GM10847 (cell line): ENCODE measurements around the gene NUDT13.

Experiments used
- POLR2A ChIP-seq: IDR thresholded peaks from 2 replicates; pipeline ENCODE4 v1.6.1; 2011; ENCODE audit not compliant: insufficient read length; ENCODE audit errors: extremely low read depth

The NUDT13 gene

DNA sequence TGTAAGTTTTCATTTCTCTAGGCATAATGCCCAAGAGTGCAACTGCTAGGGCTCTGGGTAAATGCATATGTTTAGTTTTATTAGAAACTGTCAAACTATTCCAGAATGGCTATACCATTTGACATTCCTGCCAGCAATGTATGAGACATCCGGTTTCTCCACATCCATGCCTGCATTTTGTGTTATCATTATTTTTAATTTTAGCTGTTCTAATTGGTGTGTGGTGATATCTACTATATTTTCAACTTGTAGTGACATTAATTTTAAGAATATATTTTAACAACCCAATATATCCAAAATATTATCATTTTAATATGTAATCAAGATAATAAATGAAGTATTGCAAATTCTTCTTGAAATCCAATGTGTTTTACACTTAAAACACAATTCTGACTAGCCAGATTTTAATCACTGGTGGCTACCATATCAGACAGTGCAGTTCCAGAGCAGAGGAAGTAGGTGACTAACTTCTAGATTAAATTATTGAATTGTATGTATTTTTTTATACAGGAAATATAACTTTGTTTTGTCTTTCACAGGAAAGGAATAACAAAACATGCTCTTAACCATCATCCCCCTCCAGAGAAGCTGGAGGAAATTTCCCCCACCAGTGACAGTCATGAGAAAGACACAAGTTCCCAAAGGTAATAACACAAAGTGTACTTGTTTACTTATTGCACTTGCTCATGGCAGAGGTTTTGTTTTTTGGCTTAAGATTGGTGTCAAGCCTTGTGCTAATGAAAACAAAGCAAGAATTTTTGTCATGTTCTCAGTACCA, 64.1 kb downstream of the NUDT13 start:
- no peak for TF ChIP-seq POLR2A
